ENCODE measurements around the gene GNG2.

GNG2 gene

DNA sequence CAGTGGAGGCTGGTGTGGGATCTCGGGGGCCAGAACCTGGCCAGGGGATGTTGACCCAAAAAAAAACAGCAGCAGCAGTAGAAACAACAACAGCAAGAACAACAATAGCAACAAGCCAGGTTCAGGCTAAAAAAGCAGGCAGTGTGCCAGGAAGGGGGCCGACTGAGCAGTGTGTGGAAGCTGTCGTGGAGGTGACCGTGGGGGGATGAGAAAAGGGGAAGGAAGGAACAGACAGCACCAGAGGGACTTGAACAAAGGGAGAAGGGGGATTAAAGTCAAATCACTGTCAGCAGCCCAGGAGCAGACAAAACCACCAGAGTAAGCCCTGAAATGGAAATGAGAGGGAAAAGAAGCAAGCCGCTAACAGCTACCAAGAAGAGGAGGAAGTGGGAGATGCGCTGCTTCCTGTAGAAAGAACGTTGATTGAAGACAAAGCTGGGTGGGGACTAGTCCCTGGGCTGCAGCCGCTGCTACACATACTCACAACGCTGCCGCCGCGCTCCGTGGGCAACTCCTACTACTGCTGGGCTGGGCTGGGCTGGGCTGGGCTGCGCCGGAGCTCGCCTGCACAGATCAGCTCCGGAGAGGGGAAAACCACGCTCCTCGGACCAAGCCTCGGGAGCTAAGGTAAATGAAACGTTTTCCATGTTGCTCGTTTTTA is at the start of gene GNG2:
Gene GNG2 (plus strand): TSS at position 449 of the 661 bp plus-strand sequence. CDS start 90,067 bp downstream, outside the sequence.
- DNase-seq: peak; percentile 90

DNA sequence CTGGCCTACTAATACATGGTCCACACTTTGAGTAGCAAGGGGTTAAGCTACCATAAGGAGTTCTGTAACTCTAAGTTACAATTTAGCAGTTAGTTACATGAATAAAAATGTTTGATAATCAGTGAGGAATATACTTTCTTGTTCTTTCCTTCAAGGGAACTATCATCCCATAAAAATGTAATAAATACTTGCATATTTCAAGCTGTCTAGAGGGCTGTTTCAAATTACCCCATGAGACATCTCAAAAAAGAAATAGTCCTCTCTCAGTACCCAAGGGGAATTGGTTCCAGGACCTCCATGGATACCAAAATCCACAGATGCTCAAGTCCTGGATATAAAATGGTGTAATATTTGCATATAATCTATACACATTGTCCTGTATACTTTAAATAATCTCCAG is 48.7 kb upstream of the GNG2 start:
- no peak for DNase-seq

DNA sequence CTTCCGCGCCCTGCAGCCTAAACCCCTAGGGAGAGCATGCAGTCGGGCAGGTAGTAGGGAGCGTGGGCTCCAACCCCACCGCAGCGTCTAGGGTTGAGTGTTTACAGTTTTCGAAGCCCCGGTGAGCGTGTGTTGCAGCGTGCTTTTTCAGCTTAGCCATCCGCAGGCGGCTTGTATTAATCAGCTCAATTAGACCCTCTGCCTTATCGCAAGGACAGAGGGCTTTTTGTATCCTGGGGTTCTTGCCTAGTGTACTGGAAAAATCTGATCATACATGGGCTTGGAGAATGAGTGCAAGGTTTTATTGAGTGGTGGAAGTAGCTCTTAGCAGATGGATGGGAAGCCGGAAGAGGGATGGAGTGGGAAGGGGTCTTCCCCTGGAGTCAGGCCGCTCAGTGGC is 44.4 kb upstream of the GNG2 start:
- DNase-seq: no peak

DNA sequence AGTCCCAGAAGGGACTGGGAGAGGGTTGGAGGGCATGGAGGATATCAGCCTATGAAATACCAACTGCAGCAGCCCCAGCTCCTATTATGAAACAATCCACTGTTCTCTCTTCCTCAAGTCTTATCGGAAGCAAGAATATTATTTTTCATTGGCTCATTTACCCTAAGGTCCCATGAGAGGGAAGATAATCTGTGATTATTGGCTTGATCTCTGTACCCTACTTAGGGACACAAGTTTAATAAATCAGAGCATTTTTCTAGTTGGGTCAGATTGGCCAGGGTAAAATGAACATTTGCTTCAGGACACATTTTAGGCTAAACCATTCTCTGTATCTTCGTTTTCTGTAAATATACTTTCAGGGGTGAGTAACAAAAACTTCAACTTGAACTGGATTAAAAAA is 43.1 kb upstream of the GNG2 start:
- no peak for DNase-seq

DNA sequence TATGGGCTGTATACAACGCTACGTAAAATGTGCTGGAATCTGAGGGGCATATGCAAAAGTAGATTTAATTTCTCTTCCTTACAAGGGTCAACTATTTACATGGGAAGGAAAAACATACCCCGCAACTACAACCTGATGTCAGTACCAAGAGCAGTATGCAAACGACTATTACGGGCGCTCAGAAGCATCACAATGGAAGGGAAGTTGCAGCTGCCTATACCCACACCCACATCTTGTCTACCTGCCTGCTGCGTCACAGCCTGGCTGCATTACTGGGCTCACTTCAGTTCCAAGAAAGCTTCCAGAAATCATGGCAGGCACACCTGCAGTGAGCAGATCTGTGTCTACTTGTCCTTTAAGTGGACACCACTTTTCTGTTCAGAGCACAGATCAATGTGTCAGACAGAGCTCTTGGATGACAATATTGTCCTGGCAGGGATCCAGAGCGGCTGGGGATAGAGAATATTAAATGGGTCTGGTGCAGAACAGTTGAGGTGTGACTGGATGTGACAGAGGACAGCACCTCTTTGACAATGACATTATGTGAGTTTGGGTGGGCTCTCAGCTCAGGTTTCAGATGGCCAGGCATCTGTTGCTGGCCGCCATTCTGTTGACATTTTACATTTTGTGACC is 41.5 kb upstream of the GNG2 start:
- DNase-seq: no peak

DNA sequence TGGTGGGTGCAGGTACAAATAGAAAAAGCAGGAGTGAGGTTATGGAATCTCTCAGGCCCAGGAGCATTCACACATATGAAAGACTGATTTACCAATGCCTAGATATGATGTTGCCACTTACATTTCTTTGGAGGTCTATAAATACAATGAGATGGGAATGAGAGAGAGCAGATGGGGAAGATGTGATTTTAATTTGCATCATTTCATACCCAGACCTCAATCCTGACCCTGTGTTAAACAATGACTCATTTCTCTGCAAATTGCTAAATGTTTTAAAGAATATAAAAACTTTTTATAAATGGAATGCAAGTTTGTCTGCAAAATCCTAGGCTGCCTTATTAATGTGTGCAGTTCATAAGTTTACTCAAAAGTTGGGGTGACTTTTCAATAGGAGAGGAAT is 38.6 kb upstream of the GNG2 start:
- no peak for DNase-seq

DNA sequence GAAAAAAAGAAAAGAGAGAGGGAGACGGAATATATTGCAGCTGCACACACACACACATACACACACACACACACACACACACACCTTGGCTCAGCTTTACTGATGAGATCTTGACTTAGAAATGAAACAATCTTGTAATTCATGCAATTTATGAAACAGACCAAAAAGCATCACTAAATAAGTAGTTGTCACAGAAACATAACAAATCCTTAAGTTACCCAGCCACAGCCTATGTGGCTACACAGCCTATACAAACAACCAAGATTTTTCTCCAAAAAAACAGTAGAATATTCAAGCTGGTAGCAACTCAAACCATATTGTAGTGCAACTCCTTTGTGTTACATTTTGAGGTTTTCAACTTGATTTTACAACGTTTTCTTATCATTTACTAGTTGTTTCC is 37.9 kb upstream of the GNG2 start:
- DNase-seq: no peak

DNA sequence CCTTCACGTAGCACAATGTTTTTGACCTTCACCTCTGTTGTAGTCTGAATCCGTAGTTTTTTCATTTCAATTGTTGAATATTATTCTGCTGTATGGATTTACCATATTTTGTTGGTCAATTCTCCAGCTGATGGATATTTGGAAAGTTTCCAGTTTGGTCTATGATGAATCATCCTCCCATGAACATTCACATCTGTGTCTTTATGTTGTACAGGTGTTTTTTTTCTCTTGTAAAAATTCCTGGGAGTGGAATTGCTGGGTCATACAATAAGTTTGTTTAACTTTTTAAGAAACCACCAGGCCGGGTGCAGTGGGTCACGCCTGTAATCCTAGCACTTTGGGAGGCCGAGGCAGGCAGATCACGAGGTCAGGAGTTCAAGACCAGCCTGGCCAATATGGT is 36.7 kb upstream of the GNG2 start:
- no peak for DNase-seq

DNA sequence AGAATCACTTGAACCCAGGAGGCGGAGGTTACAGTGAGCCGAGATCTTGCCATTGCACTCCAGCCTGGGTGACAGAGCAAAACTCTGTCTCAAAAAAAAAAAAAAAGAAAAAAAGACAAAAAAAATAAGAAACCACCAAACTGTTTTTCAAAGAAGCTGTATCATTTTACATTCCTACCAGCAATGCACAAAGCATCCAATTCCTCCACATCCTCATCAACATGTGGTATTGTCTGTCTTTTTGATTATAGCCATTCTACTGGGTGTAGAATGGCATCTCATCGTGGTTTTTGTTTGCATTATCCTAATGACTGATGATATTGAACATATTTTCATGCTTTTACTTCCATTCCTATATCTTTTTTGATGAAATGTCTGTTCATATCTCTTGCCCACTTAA is 36.2 kb upstream of the GNG2 start:
- no peak for DNase-seq

DNA sequence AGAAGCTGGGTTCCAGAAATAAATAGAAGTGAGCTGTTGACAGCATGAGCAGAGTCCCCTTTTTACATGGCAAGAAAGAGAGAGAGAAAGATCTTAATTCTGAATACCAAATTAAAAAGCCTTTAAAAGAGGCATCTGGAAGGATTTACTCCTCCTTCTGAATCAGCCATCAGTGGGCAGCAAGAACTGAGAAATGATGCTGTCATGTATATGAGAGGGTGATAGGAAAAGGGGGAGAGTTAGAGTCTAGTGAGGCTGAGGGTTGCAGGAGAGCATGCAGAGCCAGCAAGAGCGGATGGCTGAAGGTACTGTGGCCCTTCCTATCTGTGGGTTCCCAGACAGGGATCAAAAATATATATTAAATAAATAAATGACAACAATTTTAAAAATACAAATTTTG is 34.5 kb upstream of the GNG2 start:
- DNase-seq: no peak

DNA sequence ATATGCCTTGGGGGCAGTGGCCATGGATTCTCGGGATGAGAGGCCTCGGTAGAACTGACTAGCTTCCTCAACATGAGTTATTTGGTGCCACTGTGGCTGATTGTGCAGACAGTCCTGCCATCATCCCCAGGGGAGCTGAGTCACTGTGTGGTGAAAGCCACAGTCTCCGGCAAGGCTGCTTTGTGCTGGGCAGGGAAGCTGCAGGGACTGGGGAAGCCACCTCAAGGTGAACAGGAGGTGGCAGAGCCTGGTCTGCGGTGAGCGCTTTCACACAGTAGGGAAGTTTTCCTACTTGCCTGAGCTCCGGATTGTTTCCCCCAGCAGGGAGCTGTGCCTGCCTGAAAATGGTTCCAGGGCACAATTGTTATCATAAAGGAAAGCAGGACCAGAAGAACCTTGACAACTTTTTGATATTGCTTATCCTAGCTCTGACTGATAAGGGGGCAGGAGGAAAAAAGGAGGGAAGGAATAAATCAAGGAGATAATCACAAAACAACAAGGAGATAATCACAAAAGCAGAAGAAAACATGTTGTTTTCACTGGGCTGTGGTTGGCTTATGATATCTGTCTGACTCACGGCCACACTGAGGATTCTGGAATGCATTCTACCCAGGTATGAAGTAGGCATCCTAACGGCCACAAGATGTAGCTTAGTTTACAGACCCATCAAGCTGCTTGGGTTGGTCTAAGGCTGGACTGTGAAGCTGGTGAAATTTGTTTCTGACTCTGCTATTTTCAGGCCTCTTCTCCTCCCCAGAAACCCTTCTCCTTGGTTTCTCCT is 32.2 kb upstream of the GNG2 start:
- DNase-seq: peak; percentile 62

DNA sequence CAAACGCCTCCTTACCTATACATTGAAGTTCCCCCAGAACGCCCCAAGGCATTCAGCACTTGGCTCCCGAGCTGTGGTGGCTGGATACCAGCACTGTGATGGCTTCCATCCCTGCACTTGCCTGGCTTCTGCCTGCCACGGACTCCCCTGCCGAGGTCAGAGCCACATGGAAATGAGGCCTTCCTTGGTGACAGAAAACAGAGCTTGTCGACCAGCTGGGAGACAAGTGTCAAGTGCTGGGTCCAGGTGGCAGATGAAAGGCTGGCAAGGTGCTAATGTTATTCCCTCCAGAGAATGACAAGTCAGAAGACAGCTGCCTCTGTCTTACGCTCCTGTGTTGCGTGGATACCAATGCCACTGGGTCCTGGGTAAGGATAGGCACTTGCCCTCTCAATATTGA is 26.2 kb upstream of the GNG2 start:
- DNase-seq: no peak

DNA sequence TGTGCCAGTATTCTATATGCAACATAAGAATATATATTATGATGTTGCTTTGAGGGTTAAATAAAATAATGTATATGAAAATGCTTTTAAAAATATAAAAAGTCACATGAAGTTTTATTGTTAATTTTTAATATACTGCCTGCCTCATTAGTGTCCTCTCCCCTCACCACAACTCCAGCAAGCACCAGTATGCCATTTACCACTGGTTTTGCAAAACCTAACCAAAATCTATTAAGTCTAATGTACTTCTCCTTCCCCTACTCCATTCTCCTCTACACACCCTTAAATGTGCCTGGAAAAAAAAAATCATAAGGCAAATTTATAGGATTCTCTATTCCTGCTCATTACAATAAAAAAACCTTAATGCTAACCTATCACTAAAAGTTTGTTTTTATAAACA is 24.0 kb upstream of the GNG2 start:
- no peak for DNase-seq

DNA sequence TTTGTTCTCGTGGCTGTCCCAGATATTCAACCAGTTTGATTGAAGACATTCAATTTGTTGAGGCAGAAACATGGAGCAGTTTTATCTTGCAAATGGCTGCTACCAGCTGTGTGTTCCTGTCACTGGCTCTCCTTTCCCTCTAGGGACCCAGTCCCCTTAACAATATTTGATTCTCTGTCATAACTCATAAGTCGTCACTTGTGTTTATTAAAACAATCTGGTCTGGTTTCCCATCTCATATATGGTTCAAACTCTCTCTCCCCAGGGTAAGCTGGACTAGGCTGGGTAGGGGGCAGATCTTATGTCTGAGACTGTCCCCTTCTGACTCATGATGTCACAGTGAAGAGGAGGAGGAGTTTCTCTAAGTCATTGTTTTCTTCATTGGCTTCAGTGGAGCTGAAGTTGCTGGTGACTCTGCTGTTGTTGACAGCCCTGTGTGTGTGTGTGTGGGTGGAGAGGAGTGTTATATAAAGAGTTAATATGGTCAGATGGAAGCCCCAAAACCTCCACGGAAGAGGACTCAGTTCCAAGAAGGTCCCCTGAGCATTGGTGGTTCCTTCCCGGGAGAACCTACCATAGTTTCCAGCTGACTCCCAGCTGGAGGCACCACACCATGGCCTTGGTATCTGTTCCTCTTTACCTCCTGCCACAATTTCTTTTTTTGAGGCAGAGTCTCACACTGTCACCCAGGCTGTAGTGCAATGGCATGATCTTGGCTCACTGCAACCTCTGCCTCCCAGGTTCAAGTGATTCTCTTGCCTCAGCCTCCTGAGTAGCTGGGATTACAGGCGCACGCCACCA is 16.1 kb upstream of the GNG2 start:
- DNase-seq: no peak

DNA sequence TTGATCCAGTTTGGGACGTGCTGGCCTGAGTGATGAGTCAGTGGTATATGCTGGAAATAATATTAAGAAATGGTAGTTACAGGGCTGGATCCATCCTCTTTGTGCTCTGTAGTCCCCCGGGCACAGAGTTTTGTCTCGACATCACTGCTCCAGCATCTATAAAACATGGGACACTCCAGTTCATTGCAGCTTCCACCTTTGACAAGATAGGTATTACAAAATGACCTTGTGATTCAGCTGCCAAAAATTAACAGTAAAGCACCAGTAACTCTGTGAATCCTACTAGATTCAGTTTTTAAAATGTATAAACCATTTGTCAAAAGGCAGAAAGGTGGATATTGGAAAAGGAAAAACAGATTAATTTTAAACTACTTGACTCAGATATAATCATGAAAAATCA is 14.6 kb upstream of the GNG2 start:
- DNase-seq: no peak

DNA sequence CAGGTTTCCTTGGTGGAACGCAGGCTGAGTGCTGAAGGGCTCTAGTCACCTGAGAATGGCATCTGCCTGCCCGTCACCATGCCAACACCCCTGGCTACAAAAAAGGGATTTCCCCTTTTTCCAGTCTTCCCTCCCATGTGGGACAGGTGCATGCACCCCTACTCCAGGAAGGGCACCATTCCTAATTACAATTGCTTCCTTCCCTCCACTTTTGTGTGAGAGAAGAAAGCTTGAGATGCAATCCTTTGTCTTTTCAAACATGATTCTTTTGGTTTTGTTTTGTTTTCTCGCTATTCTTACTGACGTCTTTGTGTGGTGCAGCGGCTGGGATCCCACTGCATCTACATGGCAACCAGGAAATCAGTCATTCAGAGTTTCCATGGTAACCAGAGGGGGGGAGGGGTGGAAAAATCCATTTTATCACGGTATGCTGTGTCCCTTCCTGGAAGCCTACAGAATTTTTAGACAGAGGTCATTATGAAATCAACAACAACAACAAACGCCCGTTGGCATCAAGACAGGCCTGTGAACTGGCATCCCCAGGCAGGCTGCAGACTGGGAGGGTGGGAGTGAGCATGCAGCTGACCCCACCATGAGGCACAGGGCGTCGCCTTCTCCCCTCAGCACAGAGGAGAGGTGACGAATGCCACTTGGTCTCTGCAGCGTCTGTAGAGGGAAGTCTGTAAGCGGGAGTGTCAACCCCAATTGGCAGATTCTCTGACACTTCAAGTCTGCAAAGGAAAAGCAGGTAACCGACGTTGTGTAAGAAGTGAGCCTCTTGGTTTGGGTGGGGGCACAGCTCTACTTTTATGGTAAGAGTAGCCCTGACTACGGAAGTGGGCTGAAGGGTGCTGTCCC is 13.6 kb upstream of the GNG2 start:
- DNase-seq: peak; percentile 98

DNA sequence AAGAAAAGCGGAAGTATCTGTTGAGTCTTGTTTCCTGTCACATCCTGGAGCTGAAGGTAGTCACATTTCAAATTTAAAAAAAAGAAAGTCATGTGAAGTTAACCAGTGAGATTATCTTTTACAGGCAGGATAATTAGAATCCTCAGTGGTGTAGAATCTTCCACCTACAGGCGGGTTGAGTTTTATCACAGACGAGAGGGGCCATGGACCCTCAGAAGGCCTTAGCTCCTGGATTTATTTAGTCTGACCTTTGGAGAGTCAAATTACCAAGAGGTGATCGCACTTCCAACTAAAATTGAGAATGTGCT is 13.0 kb upstream of the GNG2 start:
- no peak for DNase-seq

DNA sequence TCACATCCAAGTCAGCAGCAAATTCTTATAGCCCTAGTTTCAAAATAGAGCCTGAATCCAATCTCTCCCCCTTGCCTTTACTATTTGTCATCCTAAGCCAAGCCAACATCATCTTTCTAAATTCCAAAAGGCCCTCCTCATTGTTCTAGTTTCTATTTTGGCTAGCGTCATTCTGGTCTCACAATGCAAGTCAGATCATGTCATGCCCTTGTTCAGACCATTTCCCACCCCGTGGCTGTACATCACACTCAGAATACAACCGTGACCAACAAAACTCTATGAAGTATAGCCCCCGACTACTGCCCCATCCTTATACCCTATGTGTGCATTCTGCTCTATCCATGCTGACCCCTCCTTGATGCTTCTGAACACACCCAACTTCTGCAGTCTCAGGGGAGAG is 12.3 kb upstream of the GNG2 start:
- peak; percentile 36 for DNase-seq

DNA sequence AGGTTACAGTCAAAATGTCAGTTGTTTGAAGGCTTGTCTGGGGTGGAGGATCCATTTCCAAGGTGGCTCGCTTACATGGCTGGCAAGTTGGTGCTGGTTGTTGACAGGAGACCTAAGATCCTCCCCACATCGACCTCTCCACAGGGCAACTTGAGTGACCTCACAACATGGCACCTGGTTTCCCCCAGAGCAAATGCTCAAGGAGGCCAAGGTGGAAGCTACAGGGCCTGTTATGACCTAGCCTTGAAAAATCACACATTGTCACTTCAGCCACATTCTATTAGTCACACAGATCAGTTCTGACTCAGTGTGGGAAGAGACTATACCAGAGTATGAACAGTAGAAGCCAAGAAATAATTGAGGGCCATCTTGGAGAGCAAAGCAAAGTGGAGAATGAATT is 11.3 kb upstream of the GNG2 start:
- DNase-seq: peak; percentile 53

DNA sequence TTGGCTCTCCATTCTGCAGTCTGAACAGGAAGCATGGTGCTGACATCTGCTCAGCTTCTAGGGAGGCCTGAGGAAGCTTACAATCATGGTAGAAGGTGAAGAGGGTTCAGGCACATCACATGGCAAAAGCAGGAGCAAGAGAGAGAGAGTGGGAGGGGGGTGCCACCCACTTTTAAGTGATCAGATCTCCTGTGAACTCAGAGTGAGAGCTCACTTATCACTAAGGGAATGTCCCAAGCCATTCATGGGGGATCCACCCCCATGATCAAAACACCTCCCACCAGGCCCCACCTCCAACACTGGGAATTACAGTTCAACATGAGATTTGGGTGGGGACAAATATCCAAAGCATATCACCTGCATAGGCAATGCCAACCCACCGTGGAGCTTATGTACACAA is 9.8 kb upstream of the GNG2 start:
- DNase-seq: no peak

DNA sequence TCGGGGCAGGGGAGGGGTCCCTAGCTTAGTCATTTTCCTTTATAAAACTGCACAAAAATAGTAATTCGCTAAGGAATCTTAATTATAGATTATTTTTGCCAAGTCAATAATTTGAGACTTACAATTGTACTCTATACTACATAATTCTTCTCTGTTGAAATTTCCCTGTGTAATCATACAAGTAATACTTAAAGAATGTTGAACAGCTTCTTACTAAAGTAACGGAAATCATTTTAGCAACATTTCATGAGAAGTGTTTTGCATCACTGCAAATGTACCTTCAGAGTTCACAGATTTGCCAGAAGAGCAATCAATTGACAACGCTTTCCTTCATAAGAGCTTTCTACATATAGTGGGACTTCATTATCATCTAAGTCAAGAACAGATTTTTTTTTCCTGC is 7.9 kb upstream of the GNG2 start:
- no peak for DNase-seq

DNA sequence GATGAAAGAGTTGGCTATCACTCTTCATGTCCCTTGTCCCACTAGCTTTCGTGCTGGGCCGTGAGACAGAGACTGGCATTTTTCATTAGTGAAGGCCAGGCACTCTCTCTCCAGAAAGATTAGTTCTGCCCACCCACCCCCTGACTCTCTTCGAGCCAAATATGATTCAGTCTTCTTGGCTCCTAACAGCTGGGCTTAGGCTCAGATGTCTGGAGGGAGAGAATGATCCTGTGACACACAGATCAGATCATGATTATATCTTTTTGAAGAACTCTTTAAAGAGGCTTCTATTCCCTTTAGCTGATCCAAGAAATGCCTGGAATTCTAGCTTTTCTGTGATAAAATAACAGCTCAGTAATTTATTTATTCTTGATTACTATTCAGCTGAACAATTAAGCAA is 5.2 kb upstream of the GNG2 start:
- no peak for DNase-seq

All from CD4-positive, alpha-beta T cell treated with Interleukin-17A for 1 hour (primary cell).